Measurements from ENCODE around the gene ZNF502. TPM values are rescaled to one million over a fixed set of nuclear protein-coding genes. Genes with fewer than 3 reads are reported as not detected.

Gene ZNF502
- total and polyA plus RNA-seq, 2 donors (not counting 1 experiment from before 2014, with no cell fraction given) = 1.4 to 5.5 TPM

- H3K9me3 ChIP-seq (ENCODE audit: control extremely low read depth in 1 of 3, control insufficient read depth in 2 of 3, insufficient read depth in 1 of 3, low read length in 2 of 3) = peaks cover 0 to 9% (median 1%) of the 10 kb centered on the region in 3 donors
- no peak for DNase-seq
- H3K27ac ChIP-seq (ENCODE audit: low read length in 2 of 2) = no peak overlapping the region
- intact Hi-C loops (cut with micrococcal nuclease) = loop anchor here (5.0 kb wide), 2 partner anchors 1142 to 1992 kb away; partner anchors contain the start of genes ANO10 and CCDC13
- H3K4me3 ChIP-seq (ENCODE audit: control extremely low read depth in 1 of 5, extremely low read depth in 1 of 5, insufficient read depth in 1 of 5, low read depth in 2 of 5, low read length in 4 of 5) = no peak overlapping the region
- H3K4me1 ChIP-seq (ENCODE audit: control insufficient read depth in 2 of 2, insufficient read depth in 2 of 2, low read length in 2 of 2) = peaks cover 6 to 15% of the 10 kb centered on the region in 2 donors
- H3K4me2 ChIP-seq (replicated peaks; ENCODE audit: low read depth, low read length, poor library complexity, severe bottlenecking) = no peak overlapping the region
- H3K27me3 ChIP-seq (replicated peaks in 1 of 4; ENCODE audit: control extremely low read depth in 1 of 4, control insufficient read depth in 3 of 4, insufficient read depth in 4 of 4, low read length in 3 of 4) = no peaks in the 10 kb centered on the region
- peaks cover 0 to under 1% of the 10 kb centered on the region in 2 experiments for H3K36me3 ChIP-seq (replicated peaks in 1 of 2; ENCODE audit: control extremely low read depth in 1 of 2, control insufficient read depth in 1 of 2, extremely low read depth in 1 of 2, insufficient read depth in 2 of 2, low read length in 1 of 2)
- POLR2A ChIA-PET = no interaction called here
- ATAC-seq (ENCODE audit: low read depth) = no peak
- Mint-ChIP-seq H3K9me3 (ENCODE audit: insufficient read depth) (no peaks in the 10 kb centered on the region), H3K27ac (no peak overlapping the region), H3K4me3 (no peak overlapping the region), H3K4me1 (peaks cover 16% of the 10 kb centered on the region), H3K27me3 (no peaks in the 10 kb centered on the region)
- CTCF ChIA-PET = no interaction called here
- no peaks in the 10 kb centered on the region for H4K20me1 ChIP-seq (ENCODE audit: control insufficient read depth, insufficient read depth, low read length, poor library complexity, severe bottlenecking)
- H2AFZ ChIP-seq (ENCODE audit: insufficient read depth, low read depth, low read length, poor library complexity, severe bottlenecking) = no peak overlapping the region
- no peak overlapping the region for H3K9ac ChIP-seq (ENCODE audit: low read length)
- H3K79me2 ChIP-seq (ENCODE audit: control insufficient read depth, insufficient read depth, low read length) = peaks cover 52% of the 10 kb centered on the region
- TF ChIP-seq EZH2 (IDR thresholded peaks at IDR 0.05; ENCODE audit: borderline replicate concordance, insufficient read depth, low read depth, low read length, poor library complexity, severe bottlenecking) = no peak
- no peak for TF ChIP-seq CTCF (IDR thresholded peaks at IDR 0.05)
These were observed 51.8 kb downstream of the ZNF502 start for GRCh38 chr3:44764248-44764647.

DNA sequence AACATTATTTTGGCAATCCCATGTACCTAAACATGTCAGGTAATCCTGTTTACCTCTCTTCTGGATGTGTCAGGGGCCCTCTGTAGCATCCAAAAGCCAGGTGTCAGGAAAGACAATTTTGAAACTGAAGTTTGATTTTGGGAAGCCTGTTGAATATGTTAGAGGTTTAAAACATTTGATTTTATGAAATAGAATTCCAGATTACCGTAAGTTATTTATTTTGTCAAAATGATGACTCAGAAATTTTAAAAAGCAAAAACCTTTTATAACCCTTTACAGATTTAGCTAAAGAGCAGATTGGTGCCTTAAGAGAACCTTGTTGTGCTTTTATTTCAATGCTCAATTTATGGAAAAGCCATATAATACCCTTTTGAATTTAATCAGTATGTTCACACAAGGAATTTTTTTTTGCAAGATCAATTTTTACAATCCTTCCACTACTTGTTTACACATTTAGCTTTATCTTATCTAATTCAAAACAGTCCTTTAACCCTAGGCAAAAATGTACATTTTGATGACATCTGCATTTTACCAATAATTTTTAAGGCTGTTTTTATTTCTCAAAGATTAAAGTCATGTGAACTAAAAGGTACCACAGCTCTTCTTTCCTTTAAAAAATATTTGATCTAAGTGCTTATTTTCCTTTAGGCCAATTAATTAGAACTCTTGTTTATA, 59.1 kb downstream of the ZNF502 start:
- no peak for ATAC-seq (ENCODE audit: low read depth)
- intact Hi-C loops (cut with micrococcal nuclease) = no loop called here
- Histone ChIP-seq H3K36me3 (replicated peaks in 1 of 2; ENCODE audit: control extremely low read depth in 1 of 2, control insufficient read depth in 1 of 2, extremely low read depth in 1 of 2, insufficient read depth in 2 of 2, low read length in 1 of 2) (no peaks in the 10 kb centered on the region), H2AFZ (ENCODE audit: insufficient read depth, low read depth, low read length, poor library complexity, severe bottlenecking) (no peak overlapping the region), H3K4me3 (ENCODE audit: control extremely low read depth in 1 of 5, extremely low read depth in 1 of 5, insufficient read depth in 1 of 5, low read depth in 2 of 5, low read length in 4 of 5) (no peak overlapping the region), H3K27me3 (replicated peaks in 1 of 4; ENCODE audit: control extremely low read depth in 1 of 4, control insufficient read depth in 3 of 4, insufficient read depth in 4 of 4, low read length in 3 of 4) (no peaks in the 10 kb centered on the region), H3K79me2 (ENCODE audit: control insufficient read depth, insufficient read depth, low read length) (peaks cover 20% of the 10 kb centered on the region), H3K4me1 (ENCODE audit: control insufficient read depth in 2 of 2, insufficient read depth in 2 of 2, low read length in 2 of 2) (no peaks in the 10 kb centered on the region), H4K20me1 (ENCODE audit: control insufficient read depth, insufficient read depth, low read length, poor library complexity, severe bottlenecking) (no peaks in the 10 kb centered on the region), H3K9ac (ENCODE audit: low read length) (no peak overlapping the region), H3K27ac (ENCODE audit: low read length in 2 of 2) (no peak overlapping the region), H3K9me3 (ENCODE audit: control extremely low read depth in 1 of 3, control insufficient read depth in 2 of 3, insufficient read depth in 1 of 3, low read length in 2 of 3) (peaks cover 2 to 12% (median 6%) of the 10 kb centered on the region in 3 donors), H3K4me2 (replicated peaks; ENCODE audit: low read depth, low read length, poor library complexity, severe bottlenecking) (no peak overlapping the region)
- TF ChIP-seq CTCF (IDR thresholded peaks at IDR 0.05) (no peak), EZH2 (IDR thresholded peaks at IDR 0.05; ENCODE audit: borderline replicate concordance, insufficient read depth, low read depth, low read length, poor library complexity, severe bottlenecking) (no peak)
- H3K9me3 Mint-ChIP-seq (ENCODE audit: insufficient read depth) = peaks cover 3% of the 10 kb centered on the region
- H3K27ac Mint-ChIP-seq = no peak overlapping the region
- whole genome bisulfite sequencing (ENCODE audit: insufficient coverage) = no CpG with 5 or more reads among the region's 1 CpG
- no peak overlapping the region for H3K4me3 Mint-ChIP-seq
- DNase-seq = no peak
- H3K27me3 Mint-ChIP-seq = no peaks in the 10 kb centered on the region
- no peaks in the 10 kb centered on the region for H3K4me1 Mint-ChIP-seq
- ChIA-PET POLR2A (no interaction called here), CTCF (no interaction called here)

Measured in B cell (primary cell).